Stimulated activated naive CD8-positive, alpha-beta T cell treated with anti-CD3 and anti-CD28 coated beads, Interleukin-15, Interleukin-2, amounts not matched to agents 100 U/mL and 50 U/mL, for 24 hours (primary cell): Measurements from ENCODE around the gene B3GALT6.
A peak's percentile ranks its signal among the peaks of the same experiment; 100 is the strongest.
"Not testable (repeated sequence)": the region's sequence is repeated elsewhere in the genome, so short reads cannot be mapped to it uniquely, and the experiment has no call there.

Experiments
- ATAC-seq: fragments of 150-1000 bp; cut with Tn5 transposase; one replicate; pipeline ENCODE4 v1.10.0; 2021
- DNase-seq: peaks from one replicate; pipeline ENCODE4 v3.0.0; 2021

The B3GALT6 gene

GRCh38 chr1:1232208-1232795, at the start of gene B3GALT6:
TSS of gene B3GALT6 (plus strand) at chr1:1232237. CDS start at chr1:1232279, 42 bp downstream.
- DNase-seq (no peak), ATAC-seq (no peak)

DNA sequence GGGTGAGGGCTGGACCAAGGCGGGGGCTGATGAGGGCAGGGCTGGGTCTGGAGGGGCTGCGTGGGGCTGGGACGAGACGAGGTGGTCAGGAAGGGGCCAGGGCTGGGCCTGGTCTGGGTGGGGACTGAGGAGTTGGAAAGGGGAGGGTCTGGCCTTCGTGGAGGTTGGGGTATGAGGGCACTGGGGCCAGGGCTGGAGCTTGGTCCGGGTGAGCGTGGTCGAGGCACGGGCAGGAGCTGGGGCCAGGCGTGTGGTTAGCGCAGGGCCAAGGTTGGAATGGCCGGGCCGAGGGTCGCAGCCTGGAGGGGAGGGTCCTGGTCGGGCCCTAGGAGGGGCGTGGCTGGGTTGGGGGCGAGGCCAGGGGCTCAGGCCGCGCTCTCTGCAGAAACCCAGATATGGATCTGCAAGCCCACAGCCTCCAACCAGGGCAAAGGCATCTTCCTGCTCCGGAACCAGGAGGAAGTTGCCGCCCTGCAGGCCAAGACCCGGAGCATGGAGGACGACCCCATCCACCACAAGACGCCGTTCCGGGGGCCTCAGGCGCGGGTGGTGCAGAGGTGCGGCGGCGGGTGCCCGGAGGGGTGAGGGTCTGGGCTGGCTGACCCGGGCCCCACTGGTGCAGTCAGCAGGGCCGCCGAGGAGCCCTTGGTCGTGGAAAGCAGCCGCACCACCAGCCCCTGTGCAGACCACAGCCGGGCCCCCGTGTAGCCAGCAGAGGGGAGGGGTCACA, 49.4 kb upstream of the B3GALT6 start:
- DNase-seq = no peak
- ATAC-seq = no peak

DNA sequence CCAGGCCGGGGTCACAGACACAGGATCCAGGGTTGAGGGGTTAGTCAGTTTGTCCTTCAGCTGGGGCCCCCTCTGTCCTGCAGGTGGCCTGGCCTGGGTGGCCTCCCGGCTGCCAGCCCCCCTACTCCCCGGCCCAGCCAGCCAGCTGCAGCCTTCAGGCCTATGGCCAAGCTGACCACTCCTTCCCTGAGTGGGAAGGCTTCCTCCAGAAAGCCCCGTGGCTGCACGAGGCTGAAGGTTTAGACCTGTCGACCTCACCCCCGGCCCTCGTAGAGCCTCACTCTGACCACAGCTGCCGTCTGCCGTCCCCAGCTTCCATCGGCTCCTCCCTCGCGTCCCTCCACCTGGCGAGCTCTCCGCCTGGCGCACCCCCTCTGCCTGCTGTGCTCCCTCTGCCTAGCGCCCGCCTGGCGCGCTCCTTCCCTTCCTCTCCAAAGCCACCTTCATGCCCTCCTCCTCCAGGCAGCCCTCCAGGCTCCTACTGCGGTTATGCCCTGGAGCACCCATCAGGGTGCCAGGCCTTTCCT, 48.8 kb upstream of the B3GALT6 start:
- no peak for ATAC-seq
- no peak for DNase-seq

DNA sequence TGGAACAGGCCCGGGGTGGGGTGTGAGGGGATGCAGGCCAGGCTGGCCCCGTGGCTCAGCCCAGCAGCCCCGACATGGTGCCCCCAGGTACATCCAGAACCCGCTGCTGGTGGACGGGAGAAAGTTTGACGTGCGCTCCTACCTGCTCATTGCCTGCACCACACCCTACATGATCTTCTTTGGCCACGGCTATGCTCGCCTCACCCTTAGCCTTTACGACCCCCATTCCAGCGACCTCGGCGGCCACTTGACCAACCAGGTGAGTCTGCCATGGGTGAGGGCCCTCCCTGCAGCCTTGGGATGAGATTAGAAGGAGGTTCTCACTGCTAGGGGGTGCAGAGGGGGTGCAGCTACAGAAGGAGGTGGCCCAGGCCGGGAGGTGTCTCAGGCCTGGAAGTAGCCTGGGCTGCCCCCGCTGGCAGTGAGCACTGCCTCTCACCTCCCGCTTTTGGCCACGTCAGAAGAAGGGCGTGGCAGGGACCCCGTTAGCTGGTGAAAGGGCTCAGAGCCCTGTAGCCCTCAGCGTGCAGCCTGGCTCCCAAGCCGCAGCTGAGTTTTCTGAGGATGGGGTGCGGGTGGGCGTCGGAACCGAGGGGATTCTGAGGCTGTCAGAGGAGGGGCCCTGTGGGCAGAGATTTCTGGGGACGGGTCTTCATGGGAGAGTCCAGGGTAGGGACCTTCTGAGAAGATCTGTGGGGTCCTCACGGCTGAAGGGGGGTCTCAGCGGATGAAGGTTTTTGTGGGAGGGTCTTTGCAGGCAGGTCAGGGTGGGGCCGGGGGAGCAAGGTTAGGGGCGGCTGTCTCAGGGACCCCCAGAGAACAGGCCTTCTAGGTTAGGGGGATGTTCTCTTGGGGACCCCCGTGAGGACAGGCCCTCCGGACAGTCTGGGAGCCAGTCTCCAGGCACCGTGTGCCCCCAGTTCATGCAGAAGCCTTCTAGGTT, 47.9 kb upstream of the B3GALT6 start:
- ATAC-seq = no peak
- no peak for DNase-seq

DNA sequence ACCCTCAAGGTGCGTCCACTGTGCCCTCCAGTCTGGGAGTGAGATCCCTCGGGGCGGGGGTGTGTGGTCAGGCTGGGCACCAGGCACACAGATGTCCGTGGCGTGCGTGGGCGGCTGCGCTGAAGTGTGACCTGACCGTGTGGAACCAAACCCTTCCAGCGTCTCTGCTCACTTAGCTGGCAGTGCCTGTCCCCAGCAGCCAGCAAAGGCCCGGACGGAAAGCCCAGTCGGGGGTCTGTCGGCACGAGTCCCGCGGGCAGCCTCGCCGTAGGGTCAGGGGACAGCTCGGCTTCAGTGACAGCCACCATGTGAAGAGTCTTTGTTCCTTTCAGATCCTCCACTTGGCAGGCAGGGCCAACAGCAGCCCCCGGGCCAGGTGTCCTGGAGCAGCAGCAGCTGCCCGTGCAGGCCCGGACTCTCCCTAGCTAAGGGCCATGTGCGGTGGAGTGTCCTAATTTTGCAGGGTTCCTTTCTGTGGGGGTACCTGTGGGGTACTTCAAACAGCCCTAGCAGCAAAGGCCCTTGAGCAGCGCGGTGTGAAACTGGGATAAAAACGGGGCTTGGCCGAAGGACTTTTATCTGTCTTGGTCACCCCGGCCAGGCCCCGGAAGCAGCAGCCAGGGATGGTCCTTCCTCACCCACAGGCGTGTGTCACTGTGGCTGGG, 46.8 kb upstream of the B3GALT6 start:
- no peak for DNase-seq
- ATAC-seq = no peak

DNA sequence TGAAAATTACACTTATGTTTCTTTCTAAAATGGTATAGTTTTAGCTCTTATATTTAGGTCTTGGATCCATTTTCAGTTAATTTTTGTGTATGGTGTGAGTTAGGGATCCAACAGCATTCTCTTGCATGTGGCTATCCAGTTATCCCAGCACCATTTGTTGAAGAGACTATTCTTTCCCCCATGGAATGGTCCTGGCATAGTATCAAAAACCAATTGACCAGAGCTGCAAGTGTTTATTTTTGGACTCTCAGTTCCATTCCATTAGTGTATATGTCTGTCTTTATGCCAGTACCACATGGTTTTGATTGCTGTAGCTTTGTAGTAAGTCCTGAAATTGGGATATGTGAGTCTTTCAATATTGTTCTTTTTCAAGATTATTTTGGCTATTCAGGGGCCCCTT, 44.1 kb upstream of the B3GALT6 start:
- ATAC-seq (no peak), DNase-seq (no peak)

GRCh38 chr1:1189111-1189510, 42.9 kb upstream of the B3GALT6 start:
- DNase-seq (no peak), ATAC-seq (no peak)

DNA sequence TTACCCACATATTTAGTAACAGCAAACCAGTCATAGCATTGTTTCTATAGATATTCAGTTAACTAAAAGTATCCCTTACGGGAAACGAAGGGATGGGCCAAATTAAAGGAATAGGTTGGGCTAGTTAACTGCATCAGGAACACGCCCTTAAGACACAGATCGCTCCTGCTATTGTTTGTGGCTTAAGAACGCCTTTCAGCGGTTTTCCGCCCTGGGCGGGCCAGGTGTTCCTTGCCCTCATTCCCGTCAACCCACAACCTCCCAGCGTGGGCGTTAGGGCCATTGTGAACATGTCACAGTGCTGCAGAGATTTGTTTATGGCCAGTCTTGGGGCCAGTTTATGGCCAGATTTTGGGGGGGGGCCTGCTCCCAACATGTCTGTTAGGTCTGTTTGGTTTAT, 40.3 kb upstream of the B3GALT6 start:
- no peak for ATAC-seq
- no peak for DNase-seq

DNA sequence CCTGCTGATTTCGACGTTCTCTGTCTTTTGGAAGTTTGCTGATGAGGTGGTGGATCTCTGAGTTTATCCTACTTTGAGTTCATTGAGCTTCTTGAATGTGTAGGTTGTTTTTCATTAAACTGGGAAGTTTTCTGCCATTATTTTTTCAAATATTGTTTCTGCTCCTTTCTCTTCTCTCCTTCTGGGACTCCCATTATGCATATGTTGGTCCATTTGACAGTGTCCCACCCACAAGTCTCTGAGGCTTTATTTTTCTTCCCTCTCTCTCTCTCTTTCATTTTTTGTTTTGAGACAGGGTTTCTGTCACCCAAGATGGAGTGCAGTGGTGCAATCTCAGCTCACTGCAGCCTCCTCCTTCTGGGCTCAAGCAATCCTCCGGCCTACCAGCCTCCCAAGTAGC, 37.3 kb upstream of the B3GALT6 start:
- ATAC-seq (no peak), DNase-seq (no peak)

- DNase-seq, ATAC-seq: not testable (repeated sequence)
These were observed 36.3 kb upstream of the B3GALT6 start for GRCh38 chr1:1195726-1196125.

GRCh38 chr1:1196431-1197187, 35.4 kb upstream of the B3GALT6 start:
- DNase-seq (peak; percentile 4), ATAC-seq (no peak)

- ATAC-seq (no peak), DNase-seq (no peak)
These were observed 34.9 kb upstream of the B3GALT6 start for GRCh38 chr1:1197188-1197500.

- DNase-seq (peak; percentile 2), ATAC-seq (no peak)
These were observed 34.2 kb upstream of the B3GALT6 start for GRCh38 chr1:1197551-1198422.

- no peak for ATAC-seq
- no peak for DNase-seq
These were observed 33.5 kb upstream of the B3GALT6 start for GRCh38 chr1:1198423-1199140.

GRCh38 chr1:1199141-1199960, 32.7 kb upstream of the B3GALT6 start:
- ATAC-seq = no peak
- DNase-seq = no peak

- no peak for DNase-seq
These were observed 31.8 kb upstream of the B3GALT6 start for GRCh38 chr1:1199961-1200875.

GRCh38 chr1:1200876-1201810, 30.9 kb upstream of the B3GALT6 start:
- ATAC-seq = peak; percentile 83
- DNase-seq = peak; percentile 93

More at GRCh38 chr1:1199961-1200875, 31.8 kb upstream of the B3GALT6 start:
- ATAC-seq = no peak
